ENCODE results near the gene PSMC4.

PSMC4 gene

DNA sequence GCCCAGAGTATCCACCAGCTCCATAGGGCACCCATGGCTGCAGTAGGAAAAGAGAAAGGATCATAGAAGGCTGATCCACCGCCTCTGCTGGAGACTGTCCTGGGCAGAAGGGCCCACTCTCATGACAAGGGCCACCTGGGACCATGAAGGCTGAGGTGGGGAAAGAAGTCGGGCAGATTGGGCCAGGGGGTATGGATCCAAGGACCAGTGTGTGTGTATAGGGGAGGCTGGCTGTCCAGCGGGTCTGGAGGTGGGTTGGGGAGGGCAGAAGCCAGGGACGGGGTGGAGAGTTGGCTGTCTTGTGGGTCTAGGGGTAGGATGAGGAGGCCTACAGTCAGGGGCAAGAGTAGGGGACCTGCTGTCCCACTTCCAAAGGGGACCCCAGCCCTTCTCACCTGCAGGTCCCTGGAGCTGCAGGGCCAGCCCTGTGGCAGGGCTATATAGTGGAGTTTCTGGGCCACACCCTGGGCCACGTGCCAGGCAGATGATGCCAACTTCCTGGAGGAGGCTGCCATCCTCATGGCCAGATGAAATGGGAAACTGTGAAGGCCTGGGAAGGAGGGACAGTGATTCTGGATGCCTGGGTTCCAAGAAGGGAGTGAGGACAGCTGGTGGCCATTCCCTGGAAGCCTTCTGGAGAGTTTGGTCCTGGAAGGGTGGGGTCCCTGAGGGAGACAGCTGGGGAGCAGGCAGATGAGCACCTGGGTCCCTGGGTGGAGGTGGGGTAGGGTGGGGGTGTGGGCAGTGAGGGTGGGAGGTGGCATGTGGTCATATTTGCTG lies 36.2 kb upstream of the PSMC4 start, which contains the start of gene FCGBP:
FCGBP (minus strand) TSS at position 51 of the 780 bp plus-strand sequence.
- 91% methylated on average over 5 of the region's 5 CpGs for WGBS, 2 experiments
- H3K27me3 ChIP-seq (ENCODE audit: control insufficient read depth, insufficient read depth, low read length, poor library complexity, severe bottlenecking): no peaks in the 10 kb centered on the region
- no peak within 1 kb of the TSS for H3K4me3 ChIP-seq (ENCODE audit: insufficient read depth, low read depth, low read length)
- H3K4me1 ChIP-seq (ENCODE audit: control insufficient read depth, insufficient read depth, low read length): no peaks in the 10 kb centered on the region
- H3K27ac ChIP-seq (ENCODE audit: insufficient read depth, low read depth, low read length, poor library complexity, severe bottlenecking): no peak within 1 kb of the TSS
- H3K36me3 ChIP-seq (ENCODE audit: control insufficient read depth, insufficient read depth, low read length): no peaks in the 10 kb centered on the region
- no peaks in the 10 kb centered on the region for H3K9me3 ChIP-seq (ENCODE audit: control insufficient read depth, low read length)

DNA sequence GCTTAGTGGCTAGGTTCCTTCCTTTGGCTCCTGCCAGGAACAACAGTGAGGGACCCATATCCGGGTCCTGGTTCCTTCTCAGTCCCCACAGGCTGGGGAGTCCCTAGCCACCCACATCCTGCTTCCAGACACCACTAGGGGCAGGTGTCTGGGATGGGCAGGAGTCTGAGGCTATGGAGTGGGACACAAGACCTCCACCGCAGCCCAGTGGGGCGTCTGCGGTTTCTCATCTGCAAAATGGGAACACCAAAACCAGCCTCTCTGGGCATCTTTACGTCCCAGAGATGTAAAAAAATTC lies 35.7 kb upstream of the PSMC4 start:
- Histone ChIP-seq H3K4me3 (ENCODE audit: insufficient read depth, low read depth, low read length) (no peak overlapping the region), H3K9me3 (ENCODE audit: control insufficient read depth, low read length) (no peaks in the 10 kb centered on the region), H3K36me3 (ENCODE audit: control insufficient read depth, insufficient read depth, low read length) (no peaks in the 10 kb centered on the region), H3K4me1 (ENCODE audit: control insufficient read depth, insufficient read depth, low read length) (no peaks in the 10 kb centered on the region), H3K27me3 (ENCODE audit: control insufficient read depth, insufficient read depth, low read length, poor library complexity, severe bottlenecking) (no peaks in the 10 kb centered on the region), H3K27ac (ENCODE audit: insufficient read depth, low read depth, low read length, poor library complexity, severe bottlenecking) (no peak overlapping the region)
- WGBS, 2 experiments: 94 to 95% methylated on average over 5 of the region's 5 CpGs

DNA sequence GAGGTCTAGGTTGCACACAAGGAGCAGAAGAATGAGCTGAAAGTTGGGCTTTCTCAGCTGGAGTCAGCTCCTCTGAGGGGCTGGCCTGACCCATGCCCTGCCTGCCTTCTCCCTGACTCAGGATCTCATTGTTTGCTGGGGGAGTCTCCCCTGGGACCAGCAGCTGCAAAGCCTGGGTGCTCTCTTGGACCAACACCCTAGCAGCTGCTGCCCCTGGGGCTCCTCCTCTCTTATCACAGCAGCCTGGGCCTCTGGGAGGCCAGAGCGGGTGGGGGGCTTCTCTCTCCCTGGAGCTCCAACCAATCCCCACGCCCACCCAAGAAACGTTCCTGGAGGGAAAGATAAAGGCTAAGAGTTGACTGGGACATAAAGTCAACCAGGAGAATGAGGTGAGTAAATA lies 34.9 kb upstream of the PSMC4 start:
- H3K4me1 ChIP-seq (ENCODE audit: control insufficient read depth, insufficient read depth, low read length): no peaks in the 10 kb centered on the region
- no peaks in the 10 kb centered on the region for H3K36me3 ChIP-seq (ENCODE audit: control insufficient read depth, insufficient read depth, low read length)
- no peaks in the 10 kb centered on the region for H3K9me3 ChIP-seq (ENCODE audit: control insufficient read depth, low read length)
- 87 to 91% methylated on average over 2 to 3 of the region's 3 CpGs for WGBS, 2 experiments
- no peak overlapping the region for H3K27ac ChIP-seq (ENCODE audit: insufficient read depth, low read depth, low read length, poor library complexity, severe bottlenecking)
- H3K27me3 ChIP-seq (ENCODE audit: control insufficient read depth, insufficient read depth, low read length, poor library complexity, severe bottlenecking): no peaks in the 10 kb centered on the region
- H3K4me3 ChIP-seq (ENCODE audit: insufficient read depth, low read depth, low read length): no peak overlapping the region

DNA sequence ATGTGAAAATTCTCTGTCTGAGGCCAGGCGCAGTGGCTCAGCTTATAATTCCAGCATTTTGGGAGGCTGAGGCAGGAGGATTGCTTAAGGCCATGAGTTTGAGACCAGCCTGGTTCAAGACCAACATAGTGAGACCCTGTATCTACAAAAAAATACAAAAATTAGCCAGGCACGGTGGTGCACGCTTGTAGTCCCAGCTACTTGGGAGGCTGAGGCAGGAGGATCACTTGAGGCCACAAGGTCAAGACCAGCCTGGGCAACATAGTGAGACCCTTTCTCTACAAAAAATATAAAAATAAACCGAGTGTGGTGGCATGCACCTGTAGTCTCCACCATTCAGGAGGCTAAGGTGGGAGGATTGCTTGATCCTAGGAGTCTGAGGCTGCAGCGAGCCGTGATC lies 34.3 kb upstream of the PSMC4 start:
- Histone ChIP-seq H3K4me3 (ENCODE audit: insufficient read depth, low read depth, low read length) (no peak overlapping the region), H3K27me3 (ENCODE audit: control insufficient read depth, insufficient read depth, low read length, poor library complexity, severe bottlenecking) (no peaks in the 10 kb centered on the region), H3K36me3 (ENCODE audit: control insufficient read depth, insufficient read depth, low read length) (no peaks in the 10 kb centered on the region), H3K4me1 (ENCODE audit: control insufficient read depth, insufficient read depth, low read length) (no peaks in the 10 kb centered on the region), H3K27ac (ENCODE audit: insufficient read depth, low read depth, low read length, poor library complexity, severe bottlenecking) (no peak overlapping the region), H3K9me3 (ENCODE audit: control insufficient read depth, low read length) (no peaks in the 10 kb centered on the region)
- 86 to 89% methylated on average over 6 of the region's 6 CpGs for WGBS, 2 experiments

DNA sequence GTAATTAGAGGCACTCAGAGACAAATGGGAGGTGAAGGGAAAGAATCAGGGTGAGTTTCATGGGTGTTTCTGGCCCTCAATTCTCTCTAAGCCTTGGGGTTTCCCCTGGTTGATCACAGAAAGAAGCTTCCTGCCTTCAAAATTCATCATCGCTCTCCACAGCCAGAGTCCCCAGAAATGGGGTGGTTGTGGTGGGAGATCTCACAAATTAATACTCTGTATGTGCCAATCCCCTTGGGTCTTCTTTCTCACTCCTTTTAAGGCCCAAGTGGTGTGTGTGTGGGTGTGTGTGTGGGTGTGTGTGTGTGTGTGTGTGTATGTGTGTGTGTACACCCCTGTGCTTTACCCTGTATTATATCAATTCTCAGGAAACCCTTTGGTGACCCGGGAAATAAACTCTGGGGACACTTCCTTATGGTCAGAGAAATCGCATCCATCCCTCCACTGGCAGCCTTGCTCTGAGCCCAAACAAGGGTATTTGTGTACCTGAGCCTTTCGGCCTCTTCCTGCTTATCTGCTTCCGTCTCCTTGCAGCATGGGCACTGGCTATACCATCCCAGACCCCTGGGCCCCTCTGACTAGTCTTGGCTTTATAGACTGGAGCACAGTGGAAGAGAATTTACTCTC lies 33.8 kb upstream of the PSMC4 start:
- WGBS, 2 experiments: 95% methylated on average over 5 of the region's 5 CpGs
- H3K27me3 ChIP-seq (ENCODE audit: control insufficient read depth, insufficient read depth, low read length, poor library complexity, severe bottlenecking): no peaks in the 10 kb centered on the region
- H3K4me3 ChIP-seq (ENCODE audit: insufficient read depth, low read depth, low read length): no peak overlapping the region
- no peaks in the 10 kb centered on the region for H3K36me3 ChIP-seq (ENCODE audit: control insufficient read depth, insufficient read depth, low read length)
- no peak overlapping the region for H3K27ac ChIP-seq (ENCODE audit: insufficient read depth, low read depth, low read length, poor library complexity, severe bottlenecking)
- peaks cover 5% of the 10 kb centered on the region for H3K4me1 ChIP-seq (ENCODE audit: control insufficient read depth, insufficient read depth, low read length)
- no peaks in the 10 kb centered on the region for H3K9me3 ChIP-seq (ENCODE audit: control insufficient read depth, low read length)

DNA sequence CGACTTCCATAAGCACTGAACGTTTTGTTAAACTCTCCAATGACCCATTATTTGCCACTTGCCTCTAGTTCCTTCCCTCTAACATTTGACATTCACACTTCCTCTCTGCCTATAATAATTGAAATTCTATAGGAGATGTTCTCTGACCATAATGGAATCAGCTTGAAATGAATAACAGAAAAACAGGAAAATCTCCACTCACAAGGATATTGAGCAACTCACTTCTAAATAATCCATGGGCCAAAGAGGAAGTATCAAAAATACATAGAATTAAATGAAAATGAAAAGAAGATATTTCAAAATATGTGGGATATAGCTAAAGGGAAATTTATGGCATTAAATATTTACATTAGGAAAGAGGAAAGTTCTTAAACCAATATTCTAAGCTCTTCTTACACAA lies 33.2 kb upstream of the PSMC4 start:
- no peaks in the 10 kb centered on the region for H3K36me3 ChIP-seq (ENCODE audit: control insufficient read depth, insufficient read depth, low read length)
- H3K27ac ChIP-seq (ENCODE audit: insufficient read depth, low read depth, low read length, poor library complexity, severe bottlenecking): no peak overlapping the region
- 86 to 91% methylated on average over 2 of the region's 2 CpGs for WGBS, 2 experiments
- no peaks in the 10 kb centered on the region for H3K9me3 ChIP-seq (ENCODE audit: control insufficient read depth, low read length)
- H3K4me3 ChIP-seq (ENCODE audit: insufficient read depth, low read depth, low read length): no peak overlapping the region
- no peaks in the 10 kb centered on the region for H3K27me3 ChIP-seq (ENCODE audit: control insufficient read depth, insufficient read depth, low read length, poor library complexity, severe bottlenecking)
- peaks cover 8% of the 10 kb centered on the region for H3K4me1 ChIP-seq (ENCODE audit: control insufficient read depth, insufficient read depth, low read length)

DNA sequence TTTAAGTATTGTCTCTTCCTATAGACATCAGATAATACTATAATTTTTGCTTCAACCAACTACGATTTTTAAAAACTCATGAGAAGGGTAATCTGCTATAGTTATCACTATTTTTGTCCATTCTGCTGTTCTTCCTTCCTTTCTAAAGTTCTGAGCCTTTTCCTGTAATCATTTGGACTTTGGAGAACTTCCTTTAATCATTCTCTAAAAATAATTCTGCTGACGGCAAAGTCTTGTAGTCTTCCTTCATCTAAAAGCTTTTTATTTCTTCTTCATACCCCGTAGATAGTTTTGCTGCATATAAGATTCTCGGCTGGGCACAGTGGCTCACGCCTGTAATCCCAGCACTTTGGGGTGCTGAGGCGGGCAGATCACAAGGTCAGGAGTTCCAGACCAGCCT lies 31.4 kb upstream of the PSMC4 start:
- Histone ChIP-seq H3K27me3 (ENCODE audit: control insufficient read depth, insufficient read depth, low read length, poor library complexity, severe bottlenecking) (no peaks in the 10 kb centered on the region), H3K27ac (ENCODE audit: insufficient read depth, low read depth, low read length, poor library complexity, severe bottlenecking) (no peak overlapping the region), H3K9me3 (ENCODE audit: control insufficient read depth, low read length) (no peaks in the 10 kb centered on the region), H3K4me3 (ENCODE audit: insufficient read depth, low read depth, low read length) (no peak overlapping the region), H3K4me1 (ENCODE audit: control insufficient read depth, insufficient read depth, low read length) (peaks cover 8% of the 10 kb centered on the region), H3K36me3 (ENCODE audit: control insufficient read depth, insufficient read depth, low read length) (no peaks in the 10 kb centered on the region)
- WGBS, 2 experiments: 91 to 93% methylated on average over 6 of the region's 6 CpGs

DNA sequence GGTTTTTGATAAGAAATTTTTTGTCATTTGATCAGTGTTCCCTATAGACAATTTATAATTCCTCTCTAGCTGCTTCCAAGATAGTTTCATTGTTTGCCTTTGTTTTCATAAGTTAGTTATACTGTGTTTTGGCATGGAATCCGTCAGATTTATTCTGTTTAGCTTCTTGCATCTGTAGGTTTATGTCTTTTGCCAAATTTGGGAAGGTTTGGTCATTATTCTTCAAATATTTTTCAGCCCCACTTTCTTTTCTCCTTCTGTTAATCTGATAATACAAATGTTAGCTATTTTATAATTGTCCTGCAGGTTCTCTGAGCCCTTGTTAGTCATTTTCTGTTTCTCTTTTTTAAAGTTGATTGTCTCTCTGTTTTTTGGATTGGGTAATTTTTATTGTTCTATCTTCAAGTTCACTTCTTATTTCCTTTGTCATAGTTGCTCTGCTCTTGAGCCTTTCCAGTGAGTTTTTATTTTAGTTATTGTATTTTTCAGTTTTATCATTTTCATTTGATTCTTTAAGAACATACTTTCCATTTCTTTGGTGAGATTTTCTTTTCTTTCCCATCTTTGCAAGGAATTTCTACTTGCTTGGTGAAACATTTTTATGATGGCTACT lies 30.6 kb upstream of the PSMC4 start:
- Histone ChIP-seq H3K9me3 (ENCODE audit: control insufficient read depth, low read length) (no peaks in the 10 kb centered on the region), H3K27ac (ENCODE audit: insufficient read depth, low read depth, low read length, poor library complexity, severe bottlenecking) (no peak overlapping the region), H3K36me3 (ENCODE audit: control insufficient read depth, insufficient read depth, low read length) (no peaks in the 10 kb centered on the region), H3K4me1 (ENCODE audit: control insufficient read depth, insufficient read depth, low read length) (peaks cover 8% of the 10 kb centered on the region), H3K4me3 (ENCODE audit: insufficient read depth, low read depth, low read length) (no peak overlapping the region), H3K27me3 (ENCODE audit: control insufficient read depth, insufficient read depth, low read length, poor library complexity, severe bottlenecking) (no peaks in the 10 kb centered on the region)
- 86 to 100% methylated on average over 1 of the region's 1 CpG for WGBS, 2 experiments

DNA sequence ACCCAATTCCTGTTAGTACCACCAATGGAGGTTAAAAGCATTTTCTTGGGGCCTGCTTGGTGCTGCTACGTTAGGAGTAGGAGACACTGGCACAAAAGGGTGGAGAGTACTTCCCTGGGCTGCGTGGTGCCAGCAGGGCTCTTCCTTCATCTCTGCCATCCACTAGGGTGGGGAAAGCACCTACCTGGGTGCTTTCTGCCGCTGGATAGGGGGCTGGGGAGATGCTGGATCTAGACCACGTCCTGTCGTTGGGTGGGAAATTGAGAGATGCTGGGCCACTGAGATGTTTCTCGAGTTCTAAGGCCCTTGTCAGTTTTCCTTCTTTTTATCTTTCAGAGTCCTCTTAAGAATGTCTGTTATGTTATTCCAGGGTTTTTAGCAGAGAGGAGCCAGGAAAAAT lies 29.8 kb upstream of the PSMC4 start:
- peaks cover 8% of the 10 kb centered on the region for H3K4me1 ChIP-seq (ENCODE audit: control insufficient read depth, insufficient read depth, low read length)
- 81 to 93% methylated on average over 6 of the region's 6 CpGs for WGBS, 2 experiments
- H3K27me3 ChIP-seq (ENCODE audit: control insufficient read depth, insufficient read depth, low read length, poor library complexity, severe bottlenecking): no peaks in the 10 kb centered on the region
- H3K36me3 ChIP-seq (ENCODE audit: control insufficient read depth, insufficient read depth, low read length): no peaks in the 10 kb centered on the region
- H3K4me3 ChIP-seq (ENCODE audit: insufficient read depth, low read depth, low read length): no peak overlapping the region
- H3K9me3 ChIP-seq (ENCODE audit: control insufficient read depth, low read length): no peaks in the 10 kb centered on the region
- no peak overlapping the region for H3K27ac ChIP-seq (ENCODE audit: insufficient read depth, low read depth, low read length, poor library complexity, severe bottlenecking)

DNA sequence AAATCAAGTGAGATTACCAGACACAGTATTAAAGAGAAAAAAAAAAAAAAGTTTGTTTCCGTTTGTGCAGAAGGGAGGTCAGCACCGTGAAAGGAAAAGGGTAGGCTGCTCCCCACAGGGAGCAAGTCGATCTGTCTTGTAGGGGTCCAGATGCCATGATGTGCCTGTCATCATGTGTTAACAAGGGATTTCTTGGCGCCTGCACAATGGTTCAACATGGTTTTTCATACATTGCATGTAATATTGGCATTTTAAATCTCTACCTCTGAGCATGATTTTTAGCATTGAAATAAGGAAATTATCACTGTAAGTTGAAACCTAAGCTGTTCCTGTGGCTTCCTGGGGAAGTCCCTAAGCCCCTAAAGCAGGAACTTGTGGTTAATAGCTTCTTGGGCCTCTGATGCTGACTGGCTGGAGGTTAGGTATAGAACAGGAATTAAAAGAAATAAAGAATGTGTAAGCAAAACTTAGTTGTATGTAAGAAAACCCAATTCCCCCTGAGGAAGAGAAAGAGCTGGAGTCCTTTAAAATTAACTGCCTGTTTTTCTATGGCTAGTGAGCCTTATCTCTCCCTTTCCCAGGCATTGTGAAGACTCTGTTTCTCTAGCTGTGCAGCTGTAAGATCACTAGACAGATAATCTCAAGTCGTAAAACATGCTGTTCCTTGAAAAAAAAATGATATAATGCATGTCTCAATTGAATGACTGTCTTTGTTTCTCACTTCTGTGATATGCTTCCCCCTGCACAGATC lies 29.2 kb upstream of the PSMC4 start:
- no peak overlapping the region for H3K4me3 ChIP-seq (ENCODE audit: insufficient read depth, low read depth, low read length)
- 45 to 56% methylated on average over 5 of the region's 5 CpGs for WGBS, 2 experiments
- no peaks in the 10 kb centered on the region for H3K9me3 ChIP-seq (ENCODE audit: control insufficient read depth, low read length)
- H3K36me3 ChIP-seq (ENCODE audit: control insufficient read depth, insufficient read depth, low read length): no peaks in the 10 kb centered on the region
- H3K4me1 ChIP-seq (ENCODE audit: control insufficient read depth, insufficient read depth, low read length): peaks cover 8% of the 10 kb centered on the region
- peak overlapping the region; percentile 17 for H3K27ac ChIP-seq (ENCODE audit: insufficient read depth, low read depth, low read length, poor library complexity, severe bottlenecking)
- H3K27me3 ChIP-seq (ENCODE audit: control insufficient read depth, insufficient read depth, low read length, poor library complexity, severe bottlenecking): no peaks in the 10 kb centered on the region
